Measurements from ENCODE around the gene SPRY4. TPM values are rescaled to one million over a fixed set of nuclear protein-coding genes. Genes with fewer than 3 reads are reported as not detected.

The SPRY4 gene
- total RNA-seq, 1 experiment from 2014 or later = 23.6 TPM

GRCh38 chr5:142309747-142310318, 15.0 kb downstream of the SPRY4 start:
- Mint-ChIP-seq H3K4me1 (ENCODE audit: low read depth, unreplicated experiment) (no peaks in the 10 kb centered on the region), H3K4me3 (ENCODE audit: low read depth, unreplicated experiment) (no peak overlapping the region), H3K36me3 (ENCODE audit: insufficient read depth, unreplicated experiment) (peaks cover 28% of the 10 kb centered on the region), H3K9me3 (ENCODE audit: low read depth, unreplicated experiment) (no peaks in the 10 kb centered on the region), H3K27ac (ENCODE audit: unreplicated experiment) (no peak overlapping the region), H3K27me3 (ENCODE audit: unreplicated experiment) (no peaks in the 10 kb centered on the region)
- no TSS peak for BruUV-seq (replicated peaks)
- CTCF ChIA-PET = no interaction called here
- TF ChIP-seq, protein P1, sequence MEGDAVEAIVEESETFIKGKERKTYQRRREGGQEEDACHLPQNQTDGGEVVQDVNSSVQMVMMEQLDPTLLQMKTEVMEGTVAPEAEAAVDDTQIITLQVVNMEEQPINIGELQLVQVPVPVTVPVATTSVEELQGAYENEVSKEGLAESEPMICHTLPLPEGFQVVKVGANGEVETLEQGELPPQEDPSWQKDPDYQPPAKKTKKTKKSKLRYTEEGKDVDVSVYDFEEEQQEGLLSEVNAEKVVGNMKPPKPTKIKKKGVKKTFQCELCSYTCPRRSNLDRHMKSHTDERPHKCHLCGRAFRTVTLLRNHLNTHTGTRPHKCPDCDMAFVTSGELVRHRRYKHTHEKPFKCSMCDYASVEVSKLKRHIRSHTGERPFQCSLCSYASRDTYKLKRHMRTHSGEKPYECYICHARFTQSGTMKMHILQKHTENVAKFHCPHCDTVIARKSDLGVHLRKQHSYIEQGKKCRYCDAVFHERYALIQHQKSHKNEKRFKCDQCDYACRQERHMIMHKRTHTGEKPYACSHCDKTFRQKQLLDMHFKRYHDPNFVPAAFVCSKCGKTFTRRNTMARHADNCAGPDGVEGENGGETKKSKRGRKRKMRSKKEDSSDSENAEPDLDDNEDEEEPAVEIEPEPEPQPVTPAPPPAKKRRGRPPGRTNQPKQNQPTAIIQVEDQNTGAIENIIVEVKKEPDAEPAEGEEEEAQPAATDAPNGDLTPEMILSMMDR (IDR thresholded peaks at IDR 0.05; ENCODE audit: unreplicated experiment) = no peak
- intact Hi-C loops (cut with micrococcal nuclease; ENCODE audit: unreplicated experiment) = no loop called here
- no peak for DNase-seq

DNA sequence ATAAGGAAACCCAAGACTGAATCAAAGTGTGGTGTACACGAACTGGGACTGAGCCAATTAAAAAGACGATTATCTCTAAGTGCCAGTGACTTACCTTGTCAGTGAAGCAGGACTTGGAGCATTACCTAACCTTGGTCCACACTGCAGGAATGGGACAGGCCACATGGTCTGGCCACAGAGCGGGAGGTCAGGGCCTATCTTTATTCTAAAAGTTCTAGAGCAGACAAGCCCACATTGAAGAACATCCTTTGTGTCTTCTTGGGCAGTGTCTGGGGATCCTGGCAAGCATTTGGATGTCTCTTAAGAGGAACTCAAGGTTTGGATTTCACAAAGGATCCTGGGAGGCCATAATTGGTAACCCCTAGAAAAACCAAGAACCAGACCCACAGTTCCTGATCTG, 16.5 kb downstream of the SPRY4 start:
- peaks cover 16% of the 10 kb centered on the region for H3K36me3 Mint-ChIP-seq (ENCODE audit: insufficient read depth, unreplicated experiment)
- CTCF ChIA-PET = no interaction called here
- no TSS peak for BruUV-seq (replicated peaks)
- no peaks in the 10 kb centered on the region for H3K4me1 Mint-ChIP-seq (ENCODE audit: low read depth, unreplicated experiment)
- no peak overlapping the region for H3K4me3 Mint-ChIP-seq (ENCODE audit: low read depth, unreplicated experiment)
- no peak for DNase-seq
- TF ChIP-seq, protein P1 (IDR thresholded peaks at IDR 0.05; ENCODE audit: unreplicated experiment) = no peak
- H3K9me3 Mint-ChIP-seq (ENCODE audit: low read depth, unreplicated experiment) = no peaks in the 10 kb centered on the region
- intact Hi-C loops (cut with micrococcal nuclease; ENCODE audit: unreplicated experiment) = no loop called here
- no peaks in the 10 kb centered on the region for H3K27me3 Mint-ChIP-seq (ENCODE audit: unreplicated experiment)
- no peak overlapping the region for H3K27ac Mint-ChIP-seq (ENCODE audit: unreplicated experiment)

GRCh38 chr5:142307146-142307890, 17.5 kb downstream of the SPRY4 start:
- intact Hi-C loops (cut with micrococcal nuclease; ENCODE audit: unreplicated experiment) = no loop called here
- Mint-ChIP-seq H3K9me3 (ENCODE audit: low read depth, unreplicated experiment) (no peaks in the 10 kb centered on the region), H3K36me3 (ENCODE audit: insufficient read depth, unreplicated experiment) (peaks cover 16% of the 10 kb centered on the region), H3K27ac (ENCODE audit: unreplicated experiment) (no peak overlapping the region), H3K4me3 (ENCODE audit: low read depth, unreplicated experiment) (no peak overlapping the region), H3K27me3 (ENCODE audit: unreplicated experiment) (no peaks in the 10 kb centered on the region), H3K4me1 (ENCODE audit: low read depth, unreplicated experiment) (no peaks in the 10 kb centered on the region)
- no peak for DNase-seq
- TF ChIP-seq, protein P1 (IDR thresholded peaks at IDR 0.05; ENCODE audit: unreplicated experiment) = no peak
- CTCF ChIA-PET = interaction anchor here (0.7 kb wide), 1 partner anchor 399 kb away, joined by 3 read pairs; no protein-coding TSS in a partner anchor
- BruUV-seq (replicated peaks) = no TSS peak

GRCh38 chr5:142306077-142306502, 18.7 kb downstream of the SPRY4 start:
- Mint-ChIP-seq H3K27ac (ENCODE audit: unreplicated experiment) (no peak overlapping the region), H3K4me1 (ENCODE audit: low read depth, unreplicated experiment) (no peaks in the 10 kb centered on the region), H3K36me3 (ENCODE audit: insufficient read depth, unreplicated experiment) (peaks cover 10% of the 10 kb centered on the region), H3K27me3 (ENCODE audit: unreplicated experiment) (no peaks in the 10 kb centered on the region), H3K9me3 (ENCODE audit: low read depth, unreplicated experiment) (no peaks in the 10 kb centered on the region), H3K4me3 (ENCODE audit: low read depth, unreplicated experiment) (no peak overlapping the region)
- TF ChIP-seq, protein P1 (IDR thresholded peaks at IDR 0.05; ENCODE audit: unreplicated experiment) = no peak
- BruUV-seq (replicated peaks) = no TSS peak
- intact Hi-C loops (cut with micrococcal nuclease; ENCODE audit: unreplicated experiment) = no loop called here
- CTCF ChIA-PET = no interaction called here
- no peak for DNase-seq
